MM.1S (cell line): ENCODE data around the gene TMEM238L.

Source experiments
- EZH2phosphoT487 ChIP-seq: fragments of 300-600 bp; sonication (generic); IDR thresholded peaks from 2 replicates; pipeline ENCODE4 v1.6.1; 2018; ENCODE audit warnings: antibody characterized with exemption, low read length
- TF ChIP-seq, protein P1 (sequence below): fragments of 300-600 bp; sonication (generic); IDR thresholded peaks from 2 replicates; pipeline ENCODE4 v1.5.1; 2016; ENCODE audit warnings: antibody characterized with exemption, low read length, mixed read lengths

DNA sequence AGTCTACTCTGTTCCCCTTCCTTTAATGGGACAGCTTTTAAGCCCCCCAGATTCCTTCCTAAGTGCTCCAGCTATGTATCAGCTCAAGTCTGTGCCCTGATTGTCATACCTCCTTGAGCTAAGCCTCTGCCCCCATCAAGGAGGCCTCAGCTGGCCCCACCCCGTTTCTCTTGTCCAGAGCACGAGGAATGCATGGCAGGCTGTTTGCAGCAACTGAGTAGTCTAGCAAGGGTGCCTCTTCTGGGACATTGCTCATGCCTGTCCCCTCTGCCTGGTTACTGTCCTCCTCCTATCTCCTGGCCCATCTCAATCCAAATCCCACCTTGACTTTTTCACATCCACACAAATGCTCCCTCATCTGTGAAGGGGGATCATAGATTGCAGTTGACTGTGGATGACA is 46.3 kb downstream of the TMEM238L start:
- no peak for TF ChIP-seq EZH2phosphoT487
- TF ChIP-seq, protein P1, sequence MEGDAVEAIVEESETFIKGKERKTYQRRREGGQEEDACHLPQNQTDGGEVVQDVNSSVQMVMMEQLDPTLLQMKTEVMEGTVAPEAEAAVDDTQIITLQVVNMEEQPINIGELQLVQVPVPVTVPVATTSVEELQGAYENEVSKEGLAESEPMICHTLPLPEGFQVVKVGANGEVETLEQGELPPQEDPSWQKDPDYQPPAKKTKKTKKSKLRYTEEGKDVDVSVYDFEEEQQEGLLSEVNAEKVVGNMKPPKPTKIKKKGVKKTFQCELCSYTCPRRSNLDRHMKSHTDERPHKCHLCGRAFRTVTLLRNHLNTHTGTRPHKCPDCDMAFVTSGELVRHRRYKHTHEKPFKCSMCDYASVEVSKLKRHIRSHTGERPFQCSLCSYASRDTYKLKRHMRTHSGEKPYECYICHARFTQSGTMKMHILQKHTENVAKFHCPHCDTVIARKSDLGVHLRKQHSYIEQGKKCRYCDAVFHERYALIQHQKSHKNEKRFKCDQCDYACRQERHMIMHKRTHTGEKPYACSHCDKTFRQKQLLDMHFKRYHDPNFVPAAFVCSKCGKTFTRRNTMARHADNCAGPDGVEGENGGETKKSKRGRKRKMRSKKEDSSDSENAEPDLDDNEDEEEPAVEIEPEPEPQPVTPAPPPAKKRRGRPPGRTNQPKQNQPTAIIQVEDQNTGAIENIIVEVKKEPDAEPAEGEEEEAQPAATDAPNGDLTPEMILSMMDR, result no peak
